22Rv1 (cell line): Measurements from ENCODE around the gene LYPD5.

Source experiments
- ZFX ChIP-seq: fragments of 450-650 bp; IDR thresholded peaks from 2 replicates; pipeline ENCODE4 v1.6.1; 2017; ENCODE audit warnings: antibody characterized with exemption, borderline replicate concordance
- TF ChIP-seq, protein P1 (sequence below): fragments of 450-650 bp; IDR thresholded peaks from 2 replicates; pipeline ENCODE4 v1.5.1; 2017; ENCODE audit warnings: mild to moderate bottlenecking

DNA sequence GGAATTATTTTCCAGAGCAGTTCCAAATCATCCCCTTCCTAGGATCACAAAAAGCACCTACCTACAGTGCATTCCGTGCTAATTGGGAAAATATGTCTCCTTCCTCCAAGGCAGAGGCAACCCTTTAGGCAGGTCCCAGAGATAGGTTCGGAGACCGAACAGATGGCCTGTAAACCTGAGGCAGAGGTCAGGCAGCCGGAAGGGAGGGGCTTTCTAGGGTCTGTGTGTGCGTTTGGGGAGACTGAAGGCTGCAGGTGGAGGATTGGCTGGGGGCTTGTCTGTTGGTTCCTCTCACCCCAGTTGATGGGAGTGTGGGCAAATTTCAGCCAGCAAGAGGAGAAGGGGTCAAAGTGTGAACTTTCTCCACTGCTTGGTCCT, 28.5 kb downstream of the LYPD5 start:
- TF ChIP-seq, protein P1, sequence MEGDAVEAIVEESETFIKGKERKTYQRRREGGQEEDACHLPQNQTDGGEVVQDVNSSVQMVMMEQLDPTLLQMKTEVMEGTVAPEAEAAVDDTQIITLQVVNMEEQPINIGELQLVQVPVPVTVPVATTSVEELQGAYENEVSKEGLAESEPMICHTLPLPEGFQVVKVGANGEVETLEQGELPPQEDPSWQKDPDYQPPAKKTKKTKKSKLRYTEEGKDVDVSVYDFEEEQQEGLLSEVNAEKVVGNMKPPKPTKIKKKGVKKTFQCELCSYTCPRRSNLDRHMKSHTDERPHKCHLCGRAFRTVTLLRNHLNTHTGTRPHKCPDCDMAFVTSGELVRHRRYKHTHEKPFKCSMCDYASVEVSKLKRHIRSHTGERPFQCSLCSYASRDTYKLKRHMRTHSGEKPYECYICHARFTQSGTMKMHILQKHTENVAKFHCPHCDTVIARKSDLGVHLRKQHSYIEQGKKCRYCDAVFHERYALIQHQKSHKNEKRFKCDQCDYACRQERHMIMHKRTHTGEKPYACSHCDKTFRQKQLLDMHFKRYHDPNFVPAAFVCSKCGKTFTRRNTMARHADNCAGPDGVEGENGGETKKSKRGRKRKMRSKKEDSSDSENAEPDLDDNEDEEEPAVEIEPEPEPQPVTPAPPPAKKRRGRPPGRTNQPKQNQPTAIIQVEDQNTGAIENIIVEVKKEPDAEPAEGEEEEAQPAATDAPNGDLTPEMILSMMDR = no peak
- no peak for TF ChIP-seq ZFX
